Activated CD8-positive, alpha-beta T cell treated with anti-CD3 and anti-CD28 coated beads for 36 hours (primary cell): ENCODE results near the gene VAV2. TPM values are rescaled to one million over a fixed set of nuclear protein-coding genes. Genes with fewer than 3 reads are reported as not detected.

ENCODE experiments used
- ATAC-seq: fragments of 200-7000 bp; cut with Tn5 transposase; one replicate; pipeline ENCODE4 v1.10.0; 2021; ENCODE audit warnings: mild to moderate bottlenecking, moderate library complexity
- CTCF ChIA-PET: fragments of 350-600 bp; sonication (Branson Sonifier 250); formaldehyde crosslinking; loops from one replicate; lab custom pipeline; 2021; ENCODE audit warnings: antibody characterized with exemption; lab: Charles Lee
- POLR2A ChIA-PET: fragments of 350-600 bp; sonication (Branson Sonifier 250); formaldehyde crosslinking; loops from one replicate; lab custom pipeline; 2021; ENCODE audit warnings: antibody characterized with exemption; lab: Charles Lee
- DNase-seq: peaks from one replicate; pipeline ENCODE4 v3.0.0-alpha.2; 2020
- H3K27ac Mint-ChIP-seq: one replicate; pipeline ENCODE4 v1.8.0; 2021; ENCODE audit warnings: mild to moderate bottlenecking, mixed read lengths
- H3K27me3 Mint-ChIP-seq: one replicate; pipeline ENCODE4 v1.8.0; 2021; ENCODE audit warnings: mixed read lengths
- H3K36me3 Mint-ChIP-seq: one replicate; pipeline ENCODE4 v1.8.0; 2021; ENCODE audit warnings: low read depth, mixed read lengths
- H3K4me1 Mint-ChIP-seq: one replicate; pipeline ENCODE4 v1.8.0; 2021; ENCODE audit warnings: low read depth, mixed read lengths
- H3K4me3 Mint-ChIP-seq: one replicate; pipeline ENCODE4 v1.8.0; 2021; ENCODE audit warnings: mild to moderate bottlenecking, moderate library complexity, mixed read lengths
- H3K9me3 Mint-ChIP-seq: one replicate; pipeline ENCODE4 v1.8.0; 2021; ENCODE audit warnings: mixed read lengths
- CTCF ChIP-seq: fragments of 200-600 bp; IDR thresholded peaks from one replicate; pipeline ENCODE4 v1.8.0; 2022; ENCODE audit warnings: antibody characterized with exemption, mild to moderate bottlenecking
- intact Hi-C: fragments of 100-400 bp; cut with micrococcal nuclease; formaldehyde crosslinking; loops from one replicate; pipeline ENCODE4 v1.10.0; 2022
- total RNA-seq, 2 experiments: library from RNA; stranded (reverse); gene quantifications; one replicate each; pipeline ENCODE4 v1.2.3, GENCODE V29; 2021

Gene VAV2
- total RNA-seq, 2 experiments from 2014 or later, result 5.1 to 5.4 TPM

DNA sequence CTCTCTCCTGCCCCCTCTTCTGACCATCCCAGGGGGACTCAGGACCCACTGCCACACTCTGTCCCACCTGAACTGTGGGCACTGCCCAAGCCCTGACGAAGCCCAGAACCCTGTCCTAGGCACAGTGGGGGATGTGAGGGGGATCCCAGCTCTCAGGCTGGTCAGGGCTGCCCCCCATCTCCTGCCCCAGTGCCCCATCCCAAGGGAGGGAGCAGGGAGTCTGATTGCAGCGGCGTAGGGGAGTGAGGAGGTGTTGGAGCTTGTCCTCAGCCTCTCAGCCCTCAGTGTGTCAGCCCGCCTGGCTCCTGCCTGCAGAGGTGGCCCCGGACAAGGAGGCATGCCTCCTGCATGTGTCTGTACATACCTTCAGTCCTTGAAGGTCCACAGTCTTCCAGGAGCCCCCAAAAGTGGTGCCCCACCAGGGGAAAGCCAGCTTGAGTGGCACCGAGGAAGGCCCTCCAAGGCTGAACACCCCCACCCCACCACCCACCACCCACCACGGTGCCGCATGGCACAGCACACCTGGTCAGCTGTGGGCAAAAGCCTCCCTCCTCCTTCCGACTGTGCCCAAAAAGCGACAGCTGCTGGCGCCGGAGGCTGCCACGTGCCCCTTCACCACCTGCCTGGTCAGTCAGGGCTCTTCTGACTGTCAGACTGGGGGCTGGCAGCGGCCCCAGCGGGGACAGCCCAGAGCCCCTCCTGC is 254.9 kb downstream of the VAV2 start:
- ATAC-seq (no peak), DNase-seq (no peak)
- POLR2A ChIA-PET, result no interaction called here
- Mint-ChIP-seq H3K9me3 (no peaks in the 10 kb centered on the region), H3K4me1 (peaks cover 11% of the 10 kb centered on the region), H3K4me3 (no peak overlapping the region), H3K27me3 (no peaks in the 10 kb centered on the region), H3K36me3 (no peaks in the 10 kb centered on the region), H3K27ac (no peak overlapping the region)
- CTCF ChIA-PET, result interaction anchor here (1.6 to 1.8 kb wide), 2 partner anchors 10 to 54 kb away, joined by 5 read pairs; no protein-coding TSS in a partner anchor
- intact Hi-C loops, result no loop called here
- no peak for TF ChIP-seq CTCF

GRCh38 chr9:133735931-133736330 is 256.2 kb downstream of the VAV2 start:
- Mint-ChIP-seq H3K27me3 (no peaks in the 10 kb centered on the region), H3K4me1 (peaks cover 11% of the 10 kb centered on the region), H3K4me3 (no peak overlapping the region), H3K36me3 (no peaks in the 10 kb centered on the region), H3K9me3 (no peaks in the 10 kb centered on the region), H3K27ac (no peak overlapping the region)
- CTCF ChIA-PET, result interaction anchor here (1.7 kb wide), 1 partner anchor 143 kb away, joined by 3 read pairs; no protein-coding TSS in a partner anchor
- no peak for ATAC-seq
- DNase-seq, result no peak
- no peak for TF ChIP-seq CTCF
- POLR2A ChIA-PET, result no interaction called here
- intact Hi-C loops, result no loop called here

- H3K9me3 Mint-ChIP-seq, result no peaks in the 10 kb centered on the region
- intact Hi-C loops, result no loop called here
- ChIA-PET CTCF (interaction anchor here (1.7 to 2.3 kb wide), 2 partner anchors 7 to 143 kb away, joined by 3 to 10 read pairs; no protein-coding TSS in a partner anchor), POLR2A (no interaction called here)
- H3K27me3 Mint-ChIP-seq, result no peaks in the 10 kb centered on the region
- peaks cover 11% of the 10 kb centered on the region for H3K4me1 Mint-ChIP-seq
- no peaks in the 10 kb centered on the region for H3K36me3 Mint-ChIP-seq
- no peak for DNase-seq
- ATAC-seq, result no peak
- no peak for TF ChIP-seq CTCF
- H3K4me3 Mint-ChIP-seq, result no peak overlapping the region
- no peak overlapping the region for H3K27ac Mint-ChIP-seq
Measured at GRCh38 chr9:133735415-133735775, 256.7 kb downstream of the VAV2 start.

- Mint-ChIP-seq H3K4me3 (no peak overlapping the region), H3K27me3 (no peaks in the 10 kb centered on the region), H3K36me3 (no peaks in the 10 kb centered on the region), H3K27ac (no peak overlapping the region), H3K4me1 (peaks cover 11% of the 10 kb centered on the region), H3K9me3 (no peaks in the 10 kb centered on the region)
- ATAC-seq (no peak), DNase-seq (no peak)
- POLR2A ChIA-PET, result no interaction called here
- no peak for TF ChIP-seq CTCF
- intact Hi-C loops, result no loop called here
- CTCF ChIA-PET, result interaction anchor here (1.0 to 2.3 kb wide), 3 partner anchors 8 to 142 kb away, joined by 3 to 10 read pairs (median 3); no protein-coding TSS in a partner anchor
Measured at GRCh38 chr9:133734590-133735414, 257.3 kb downstream of the VAV2 start.
